K562 (cell line): Measurements from ENCODE around the gene OPA3. TPM values are rescaled to one million over a fixed set of nuclear protein-coding genes. Genes with fewer than 3 reads are reported as not detected.

Source experiments
- ARHGAP35 ChIP-seq: fragments of 450-650 bp; IDR thresholded peaks from 2 replicates; pipeline ENCODE4 v1.6.1; 2018; ENCODE audit not compliant: partially characterized antibody
- CGGBP1 ChIP-seq: fragments of 250-450 bp; sonication (Bioruptor Pico); IDR thresholded peaks from 2 replicates; pipeline ENCODE4 v1.9.0; 2021; ENCODE audit warnings: mild to moderate bottlenecking
- CLOCK ChIP-seq: fragments of 250-450 bp; sonication (Bioruptor Pico); IDR thresholded peaks from 2 replicates; pipeline ENCODE4 v1.4.0; 2020; ENCODE audit warnings: mild to moderate bottlenecking, moderate library complexity, borderline replicate concordance
- CREM ChIP-seq: IDR thresholded peaks from 2 replicates; pipeline ENCODE4 v1.6.1; 2014; ENCODE audit warnings: antibody characterized with exemption, low read depth
- DLX4 ChIP-seq: fragments of 250-450 bp; sonication (Bioruptor Pico); IDR thresholded peaks from 2 replicates; pipeline ENCODE4 v1.6.1; 2021; ENCODE audit warnings: mild to moderate bottlenecking
- ELF4 ChIP-seq: fragments of 450-650 bp; formaldehyde crosslinking; IDR thresholded peaks from 2 replicates; pipeline ENCODE4 v1.4.0; 2022; ENCODE audit warnings: missing genetic modification characterization
- FOS ChIP-seq: IDR thresholded peaks from 3 replicates; pipeline ENCODE4 v1.6.1; 2011; ENCODE audit not compliant: insufficient read length; ENCODE audit errors: extremely low read depth
- GABPA ChIP-seq: fragments of 200-800 bp; sonication (Bioruptor generic); conservative IDR thresholded peaks from 2 replicates; pipeline ENCODE4 v1.6.1; 2016; ENCODE audit warnings: low read depth, missing genetic modification characterization, missing compliant biosample characterization
- GTF2F1 ChIP-seq: IDR thresholded peaks from 2 replicates; pipeline ENCODE4 v1.6.1; 2011; ENCODE audit warnings: low read depth, low read length, improper control_type of control experiment
- HDAC6 ChIP-seq: IDR thresholded peaks from 2 replicates; pipeline ENCODE4 v1.6.1; 2012; ENCODE audit warnings: low read depth, mild to moderate bottlenecking, control low read depth, inconsistent platforms, low read length, moderate library complexity
- MEF2A ChIP-seq: IDR thresholded peaks from 2 replicates; pipeline ENCODE4 v1.6.1; 2011; ENCODE audit warnings: low read depth, mild to moderate bottlenecking, low read length, moderate library complexity; ENCODE audit not compliant: control insufficient read depth
- MTA1 ChIP-seq: fragments of 450-650 bp; IDR thresholded peaks from 2 replicates; pipeline ENCODE4 v1.6.1; 2017; ENCODE audit warnings: borderline replicate concordance
- NCOA2 ChIP-seq, 2 experiments: fragments of 450-650 bp; IDR thresholded peaks; 2 replicates each; pipeline ENCODE4 v1.6.1; 2018; ENCODE audit warnings: mild to moderate bottlenecking in 2 of 2, moderate library complexity in 1 of 2; ENCODE audit not compliant: partially characterized antibody in 2 of 2
- PRMT5 ChIP-seq: sonication (generic); formaldehyde crosslinking; IDR thresholded peaks from 2 replicates; pipeline ENCODE4 v1.5.0; 2020; ENCODE audit warnings: missing genetic modification reagents
- RERE ChIP-seq: sonication (generic); formaldehyde crosslinking; IDR thresholded peaks from 2 replicates; pipeline ENCODE4 v1.8.0; 2023; ENCODE audit warnings: missing genetic modification reagents, mild to moderate bottlenecking, borderline replicate concordance
- SIX5 ChIP-seq, 2 experiments: IDR thresholded peaks; 2 replicates each; pipeline ENCODE4 v1.6.1; 2011; ENCODE audit warnings: low read length in 2 of 2, borderline replicate concordance in 1 of 2, low read depth in 1 of 2, mild to moderate bottlenecking in 1 of 2, moderate library complexity in 1 of 2; ENCODE audit not compliant: insufficient read depth in 1 of 2
- TAF1 ChIP-seq: IDR thresholded peaks from 2 replicates; pipeline ENCODE4 v1.6.1; 2011; ENCODE audit warnings: mild to moderate bottlenecking, low read length, moderate library complexity; ENCODE audit not compliant: insufficient read depth, control insufficient read depth, severe bottlenecking; ENCODE audit errors: extremely low read depth
- ZC3H11A ChIP-seq: IDR thresholded peaks from 2 replicates; pipeline ENCODE4 v1.6.1; 2012; ENCODE audit warnings: low read depth, low read length, improper control_type of control experiment
- polyA plus RNA-seq, 8 experiments: library from polyadenylated mRNA; depleted of rRNA in 4 of 8; stranded (reverse) in 5 of 8; unstranded in 3 of 8; fragments of >200 nt; fragmentation: Nextera tagmentation in 2 of 8; fragmentation: Illumina TruSeq in 1 of 8; extraction: Ambion mirVana in 2 of 8; extraction: Trizol in 1 of 8; gene quantifications; 2 replicates each; pipeline versions ENCODE4 v1.2.1 to v1.2.3, GENCODE V29; 2011 to 2014; ENCODE audit warnings: inconsistent platforms in 1 of 8, missing spikeins in 1 of 8
- total RNA-seq, 7 experiments: library from RNA; depleted of rRNA in 6 of 7; stranded (reverse); fragments of >200 nt in 6 of 7; fragmentation: Illumina TruSeq in 2 of 7; extraction: Trizol in 2 of 7; gene quantifications; 2 replicates each; pipeline versions ENCODE4 v1.2.1 to v1.2.3, GENCODE V29; 2011 to 2021; ENCODE audit warnings: low replicate concordance in 1 of 7

OPA3 gene
- total and polyA plus RNA-seq, 9 of the 15 experiments (the other 6 are each of a cell fraction or from before 2014, with no cell fraction given), result 1.4 to 18.8 (median 9.0) TPM

- no peak for TF ChIP-seq NCOA2 (IDR thresholded peaks at IDR 0.05; ENCODE audit: partially characterized antibody in 2 of 2)
- no peak for TF ChIP-seq ELF4
- no peak for TF ChIP-seq RERE (CRISPR knock-in tag)
- TF ChIP-seq CREM, result peak; percentile 44
- TF ChIP-seq DLX4 (CRISPR knock-in tag), result no peak
- no peak; the same call in 1 of the 2 replicates for TF ChIP-seq GABPA (tag)
- no peak for TF ChIP-seq PRMT5
- no peak for TF ChIP-seq HDAC6
- TF ChIP-seq TAF1, result no peak
- TF ChIP-seq CLOCK (CRISPR knock-in tag), result no peak
- TF ChIP-seq FOS, result no peak
- TF ChIP-seq ARHGAP35, result no peak
- TF ChIP-seq GTF2F1, result no peak
- peak; percentile 24; the same call in 1 of the 2 replicates for TF ChIP-seq MEF2A
- TF ChIP-seq ZC3H11A, result no peak
- TF ChIP-seq CGGBP1 (CRISPR knock-in tag), result no peak
- TF ChIP-seq MTA1, result peak; percentile 74; the same call in 1 of the 2 replicates
- TF ChIP-seq SIX5 (IDR thresholded peaks at IDR 0.05; ENCODE audit: borderline replicate concordance in 1 of 2, insufficient read depth in 1 of 2, low read depth in 1 of 2, low read length in 2 of 2), result no peak
Observed at GRCh38 chr19:45478454-45479238, 106.0 kb downstream of the OPA3 start (continued).
